Heart left ventricle (tissue), 13 donors: ENCODE results near the gene NEK10.

Experiments
- POLR2A ChIP-seq, 2 donors: fragments of 450-650 bp; IDR thresholded peaks; one replicate each; pipeline ENCODE4 v1.6.1; 2017; ENCODE audit warnings: antibody characterized with exemption in 2 of 2, mild to moderate bottlenecking in 2 of 2, moderate library complexity in 2 of 2
- TF ChIP-seq, protein P1 (sequence below), 12 donors: fragments of 200-600 bp; sonication (generic) in 4 of 12; IDR thresholded peaks; one replicate each; pipeline versions ENCODE4 v1.5.0 to v1.8.0; 2018 to 2022; ENCODE audit warnings: antibody characterized with exemption in 12 of 12, mild to moderate bottlenecking in 5 of 12
- donor health status: ischemic (EF 13 %, LVEDD 7.1; RV severe dilation, severe dysfunction).
- donor health status: DM: no; HTN: yes; CAD: no.
- donor health status: DM: no; HTN: no; CAD: no.
- donor health status: ischemic (EF 25% LVEDD 6.9; RV normal size, moderate dysfunction).
- donor health status: ischemic (EF 25% LVEDD 5.7; RV mildly dilated, moderate dysfunction).
- donor health status: ischemic (EF 35%, LVEDD 5.7; RV mildly dilated, moderate dysfunction).
- donor health status: nonischemic (EF 11% LVEDD 7.7; RV severe dilation, severe dysfunction).
- donor health status: DM: yes; HTN: yes; CAD: no.
- donor health status: PGD.
- donor health status: ischemic (EF 29% LVEDD 5.4; RV normal size, mild dysfunction).
- donor health status: nonischemic (EF 23%, LVEDD 6.1; RV moderate dilation, normal function).

DNA sequence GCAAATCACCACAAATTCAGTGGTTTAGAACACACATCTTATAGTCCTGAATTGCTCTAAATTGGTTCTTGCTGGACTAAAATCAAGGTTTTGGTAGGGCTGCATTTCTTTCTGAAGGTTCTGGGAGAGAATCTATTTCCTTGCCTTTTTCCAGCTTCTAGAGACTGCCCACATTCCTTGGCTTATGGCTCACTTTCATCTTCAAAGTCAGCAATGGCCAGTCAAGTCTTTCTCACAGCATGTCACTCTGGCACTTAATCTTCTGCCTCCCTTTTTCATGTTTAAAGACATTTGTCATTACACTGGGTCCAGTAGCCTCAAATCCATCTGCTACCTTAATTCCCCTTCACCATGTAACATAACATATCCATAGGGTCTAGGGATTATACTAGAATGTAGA is 149.0 kb downstream of the NEK10 start:
- TF ChIP-seq POLR2A (IDR thresholded peaks at IDR 0.05) = no peak
- TF ChIP-seq, protein P1, sequence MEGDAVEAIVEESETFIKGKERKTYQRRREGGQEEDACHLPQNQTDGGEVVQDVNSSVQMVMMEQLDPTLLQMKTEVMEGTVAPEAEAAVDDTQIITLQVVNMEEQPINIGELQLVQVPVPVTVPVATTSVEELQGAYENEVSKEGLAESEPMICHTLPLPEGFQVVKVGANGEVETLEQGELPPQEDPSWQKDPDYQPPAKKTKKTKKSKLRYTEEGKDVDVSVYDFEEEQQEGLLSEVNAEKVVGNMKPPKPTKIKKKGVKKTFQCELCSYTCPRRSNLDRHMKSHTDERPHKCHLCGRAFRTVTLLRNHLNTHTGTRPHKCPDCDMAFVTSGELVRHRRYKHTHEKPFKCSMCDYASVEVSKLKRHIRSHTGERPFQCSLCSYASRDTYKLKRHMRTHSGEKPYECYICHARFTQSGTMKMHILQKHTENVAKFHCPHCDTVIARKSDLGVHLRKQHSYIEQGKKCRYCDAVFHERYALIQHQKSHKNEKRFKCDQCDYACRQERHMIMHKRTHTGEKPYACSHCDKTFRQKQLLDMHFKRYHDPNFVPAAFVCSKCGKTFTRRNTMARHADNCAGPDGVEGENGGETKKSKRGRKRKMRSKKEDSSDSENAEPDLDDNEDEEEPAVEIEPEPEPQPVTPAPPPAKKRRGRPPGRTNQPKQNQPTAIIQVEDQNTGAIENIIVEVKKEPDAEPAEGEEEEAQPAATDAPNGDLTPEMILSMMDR (IDR thresholded peaks at IDR 0.05) = no peak
